ENCODE results near the gene GPR89B. TPM values are rescaled to one million over a fixed set of nuclear protein-coding genes. Genes with fewer than 3 reads are reported as not detected.

GPR89B gene
- polyA plus RNA-seq, 3 donors = 2.5 to 7.7 (median 7.7) TPM

DNA sequence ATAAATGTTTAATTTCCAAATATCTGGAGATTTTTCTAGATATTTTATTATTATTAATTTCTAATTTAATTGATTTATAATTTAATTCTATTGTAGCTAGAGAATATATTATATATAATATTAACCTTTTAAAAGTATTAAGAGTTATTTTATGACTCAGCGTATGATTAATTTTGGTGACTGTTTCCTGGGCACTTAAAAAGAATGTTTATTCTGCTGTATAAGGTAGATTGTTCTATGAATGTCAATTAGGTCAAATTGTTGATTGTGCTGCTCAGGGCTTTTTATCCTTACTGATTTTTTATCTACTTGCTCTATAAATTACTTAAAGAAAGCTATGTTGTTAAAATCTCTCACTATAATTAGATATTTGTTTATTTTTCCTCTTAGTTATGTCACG, 45.7 kb upstream of the GPR89B start:
- no peak for DNase-seq
- Mint-ChIP-seq H3K36me3 (no peaks in the 10 kb centered on the region), H3K9me3 (peaks cover 0 to 6% (median 3%) of the 10 kb centered on the region in 7 donors), H3K27me3 (ENCODE audit: low read depth in 3 of 3) (peaks cover 2 to 4% (median 3%) of the 10 kb centered on the region in 3 donors), H3K4me3 (no peak overlapping the region), H3K27ac (no peak overlapping the region), H3K4me1 (no peaks in the 10 kb centered on the region)
- Histone ChIP-seq H3K36me3 (replicated peaks in 1 of 2; ENCODE audit: control insufficient read depth in 1 of 2, insufficient read depth in 2 of 2, low read length in 2 of 2) (no peaks in the 10 kb centered on the region), H3K4me2 (replicated peaks; ENCODE audit: extremely low read depth, low read length, poor library complexity, severe bottlenecking) (no peak overlapping the region), H3K9me3 (replicated peaks in 1 of 2; ENCODE audit: control insufficient read depth in 1 of 2, insufficient read depth in 1 of 2, low read length in 2 of 2) (no peaks in the 10 kb centered on the region), H3K27ac (ENCODE audit: low read depth in 1 of 2, low read length in 2 of 2) (no peak overlapping the region), H3K9ac (ENCODE audit: insufficient read depth, low read length, poor library complexity, severe bottlenecking) (no peak overlapping the region), H3K27me3 (ENCODE audit: control insufficient read depth in 2 of 2, insufficient read depth in 2 of 2, low read length in 2 of 2) (no peaks in the 10 kb centered on the region), H4K20me1 (ENCODE audit: insufficient read depth, low read length) (no peaks in the 10 kb centered on the region), H3K4me1 (ENCODE audit: control insufficient read depth in 1 of 2, insufficient read depth in 2 of 2, low read length in 2 of 2) (no peaks in the 10 kb centered on the region), H3K4me3 (replicated peaks in 1 of 3; ENCODE audit: low read depth in 2 of 3, low read length in 3 of 3) (no peak overlapping the region), H2AFZ (ENCODE audit: insufficient read depth, low read depth, low read length, poor library complexity, severe bottlenecking) (no peak overlapping the region), H3K79me2 (ENCODE audit: insufficient read depth, low read length) (no peaks in the 10 kb centered on the region)
- WGBS (ENCODE audit: insufficient coverage) = no CpG with 5 or more reads among the region's 2 CpGs
- TF ChIP-seq, protein P1, sequence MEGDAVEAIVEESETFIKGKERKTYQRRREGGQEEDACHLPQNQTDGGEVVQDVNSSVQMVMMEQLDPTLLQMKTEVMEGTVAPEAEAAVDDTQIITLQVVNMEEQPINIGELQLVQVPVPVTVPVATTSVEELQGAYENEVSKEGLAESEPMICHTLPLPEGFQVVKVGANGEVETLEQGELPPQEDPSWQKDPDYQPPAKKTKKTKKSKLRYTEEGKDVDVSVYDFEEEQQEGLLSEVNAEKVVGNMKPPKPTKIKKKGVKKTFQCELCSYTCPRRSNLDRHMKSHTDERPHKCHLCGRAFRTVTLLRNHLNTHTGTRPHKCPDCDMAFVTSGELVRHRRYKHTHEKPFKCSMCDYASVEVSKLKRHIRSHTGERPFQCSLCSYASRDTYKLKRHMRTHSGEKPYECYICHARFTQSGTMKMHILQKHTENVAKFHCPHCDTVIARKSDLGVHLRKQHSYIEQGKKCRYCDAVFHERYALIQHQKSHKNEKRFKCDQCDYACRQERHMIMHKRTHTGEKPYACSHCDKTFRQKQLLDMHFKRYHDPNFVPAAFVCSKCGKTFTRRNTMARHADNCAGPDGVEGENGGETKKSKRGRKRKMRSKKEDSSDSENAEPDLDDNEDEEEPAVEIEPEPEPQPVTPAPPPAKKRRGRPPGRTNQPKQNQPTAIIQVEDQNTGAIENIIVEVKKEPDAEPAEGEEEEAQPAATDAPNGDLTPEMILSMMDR (IDR thresholded peaks at IDR 0.05) = no peak
- intact Hi-C loops (cut with micrococcal nuclease) = no loop called here

- Histone ChIP-seq H3K27ac (ENCODE audit: low read depth in 1 of 2, low read length in 2 of 2) (no peak overlapping the region), H3K9ac (ENCODE audit: insufficient read depth, low read length, poor library complexity, severe bottlenecking) (no peak overlapping the region), H3K27me3 (ENCODE audit: control insufficient read depth in 2 of 2, insufficient read depth in 2 of 2, low read length in 2 of 2) (no peaks in the 10 kb centered on the region), H3K4me3 (replicated peaks in 1 of 3; ENCODE audit: low read depth in 2 of 3, low read length in 3 of 3) (no peak overlapping the region), H4K20me1 (ENCODE audit: insufficient read depth, low read length) (no peaks in the 10 kb centered on the region), H3K79me2 (ENCODE audit: insufficient read depth, low read length) (no peaks in the 10 kb centered on the region), H2AFZ (ENCODE audit: insufficient read depth, low read depth, low read length, poor library complexity, severe bottlenecking) (no peak overlapping the region), H3K4me1 (ENCODE audit: control insufficient read depth in 1 of 2, insufficient read depth in 2 of 2, low read length in 2 of 2) (no peaks in the 10 kb centered on the region), H3K4me2 (replicated peaks; ENCODE audit: extremely low read depth, low read length, poor library complexity, severe bottlenecking) (no peak overlapping the region), H3K9me3 (replicated peaks in 1 of 2; ENCODE audit: control insufficient read depth in 1 of 2, insufficient read depth in 1 of 2, low read length in 2 of 2) (no peaks in the 10 kb centered on the region), H3K36me3 (replicated peaks in 1 of 2; ENCODE audit: control insufficient read depth in 1 of 2, insufficient read depth in 2 of 2, low read length in 2 of 2) (no peaks in the 10 kb centered on the region)
- intact Hi-C loops (cut with micrococcal nuclease) = loop anchor here (2.0 to 10.0 kb wide), 3 partner anchors 393 to 617 kb away; no protein-coding TSS in a partner anchor
- H3K36me3 Mint-ChIP-seq = no peaks in the 10 kb centered on the region
- 1% methylated on average over 11 of the region's 12 CpGs for WGBS (ENCODE audit: insufficient coverage)
- H3K27ac Mint-ChIP-seq = no peak overlapping the region
- peak; percentile 15 to 33 (median 31) for DNase-seq
- peak overlapping the region in 1 of 2 donors; percentile 0 for H3K4me3 Mint-ChIP-seq
- peaks cover 4 to 7% (median 6%) of the 10 kb centered on the region in 3 donors for H3K27me3 Mint-ChIP-seq (ENCODE audit: low read depth in 3 of 3)
- TF ChIP-seq, protein P1 (IDR thresholded peaks at IDR 0.05) = peak; percentile 77
- peaks cover 2% of the 10 kb centered on the region for H3K4me1 Mint-ChIP-seq
- no peaks in the 10 kb centered on the region for H3K9me3 Mint-ChIP-seq
Observed at GRCh38 chr1:147890177-147890790, 37.9 kb upstream of the GPR89B start.

Data from CD14-positive monocyte (primary cell).